Lung (tissue), 12 donors: Measurements from ENCODE around the gene FBXO31. TPM values are rescaled to one million over a fixed set of nuclear protein-coding genes. Genes with fewer than 3 reads are reported as not detected.
A peak's percentile ranks its signal among the peaks of the same experiment; 100 is the strongest.

Source experiments
- ATAC-seq: fragments of 200-7000 bp; cut with Tn5 transposase; one replicate; pipeline ENCODE4 v1.9.1; 2020; ENCODE audit warnings: moderate number of reproducible peaks; ENCODE audit not compliant: insufficient read depth, low FRiP score
- DNase-seq, 3 donors: peaks; one replicate each; pipeline ENCODE4 v3.0.0-alpha.2; 2013 to 2017
- H3K27ac ChIP-seq, 2 donors: one replicate each; pipeline ENCODE4 v1.5.1; 2013; ENCODE audit warnings: mild to moderate bottlenecking in 2 of 2, moderate library complexity in 2 of 2, control low read depth in 1 of 2, inconsistent platforms in 1 of 2, low read depth in 1 of 2, low read length in 1 of 2
- H3K27me3 ChIP-seq, 3 donors: one replicate each; pipeline ENCODE4 v1.5.1; 2013; ENCODE audit warnings: low read length in 2 of 3; ENCODE audit not compliant: control insufficient read depth in 3 of 3, insufficient read depth in 3 of 3
- H3K36me3 ChIP-seq, 4 donors: one replicate each; pipeline ENCODE4 v1.5.1; 2013; ENCODE audit warnings: low read length in 4 of 4, mild to moderate bottlenecking in 1 of 4, moderate library complexity in 1 of 4; ENCODE audit not compliant: control insufficient read depth in 4 of 4, insufficient read depth in 4 of 4
- H3K4me1 ChIP-seq, 5 donors: one replicate each; pipeline ENCODE4 v1.5.1; 2013; ENCODE audit warnings: low read length in 5 of 5, mild to moderate bottlenecking in 2 of 5, moderate library complexity in 1 of 5; ENCODE audit not compliant: control insufficient read depth in 5 of 5, insufficient read depth in 5 of 5
- H3K4me3 ChIP-seq: one replicate; pipeline ENCODE4 v1.5.1; 2013; ENCODE audit warnings: mild to moderate bottlenecking, control low read depth, moderate library complexity
- H3K9ac ChIP-seq, 2 donors: one replicate each; pipeline ENCODE4 v1.5.1; 2013; ENCODE audit warnings: low read length in 2 of 2, control low read depth in 1 of 2; ENCODE audit not compliant: insufficient read depth in 1 of 2
- H3K9me3 ChIP-seq, 4 donors: one replicate each; pipeline ENCODE4 v1.5.1; 2013; ENCODE audit warnings: low read length in 3 of 4, mild to moderate bottlenecking in 1 of 4, moderate library complexity in 1 of 4; ENCODE audit not compliant: control insufficient read depth in 4 of 4, insufficient read depth in 3 of 4
- CTCF ChIP-seq: IDR thresholded peaks from 2 replicates; pipeline ENCODE4 v1.5.1; 2012; ENCODE audit warnings: mild to moderate bottlenecking; ENCODE audit errors: control extremely low read depth, extremely low read depth
- WGBS, 2 donors: extraction: QIAGEN DNeasy Blood & Tissue Kit; methylation state at CpG; one replicate each; pipeline ENCODE4 v1.1.7; 2013; 5-methylcytosine and 5-hydroxymethylcytosine counted together
- polyA plus RNA-seq, 2 donors: library from polyadenylated mRNA; stranded (reverse); fragments of 200-250 nt; gene quantifications; one replicate each; pipeline ENCODE4 v1.2.1, GENCODE V29; 2013
- total RNA-seq, 2 donors: library from RNA; depleted of rRNA in 1 of 2; stranded (reverse); fragments of >200 nt in 1 of 2; gene quantifications; one replicate each; pipeline ENCODE4 v1.2.1, GENCODE V29; 2014 to 2021
- donor health status: control.
- donor health status: control.
- donor health status: Bipolar disorder and iron deficiency.
- donor health status: healthy.
- donor health status: DM: yes; HTN: yes; CAD: no.

FBXO31 gene
- total and polyA plus RNA-seq, 4 donors, result 10.1 to 35.1 (median 23.2) TPM

GRCh38 chr16:87316450-87316922, 67.1 kb downstream of the FBXO31 start:
- Histone ChIP-seq H3K27ac (peak overlapping the region; percentile 97 to 98), H3K4me3 (peak overlapping the region; percentile 95), H3K4me1 (peaks cover 0 to 9% (median 4%) of the 10 kb centered on the region in 5 donors), H3K9ac (peak overlapping the region in 1 of 2 donors; percentile 29), H3K36me3 (no peaks in the 10 kb centered on the region), H3K27me3 (no peaks in the 10 kb centered on the region), H3K9me3 (no peaks in the 10 kb centered on the region)
- DNase-seq (no peak), ATAC-seq (no peak)
- WGBS, 2 donors, result 95 to 98% methylated on average over 4 of the region's 4 CpGs
- no peak for TF ChIP-seq CTCF

GRCh38 chr16:87314990-87315420, 68.6 kb downstream of the FBXO31 start:
- Histone ChIP-seq H3K4me1 (peaks cover 0 to 9% (median 4%) of the 10 kb centered on the region in 5 donors), H3K27ac (no peak overlapping the region), H3K4me3 (no peak overlapping the region), H3K36me3 (no peaks in the 10 kb centered on the region), H3K9me3 (peaks cover 0 to 2% (median 0%) of the 10 kb centered on the region in 4 donors), H3K9ac (no peak overlapping the region), H3K27me3 (no peaks in the 10 kb centered on the region)
- 91 to 93% methylated on average over 10 of the region's 10 CpGs for WGBS, 2 donors
- ATAC-seq (no peak), DNase-seq (no peak)
- TF ChIP-seq CTCF, result no peak

- Histone ChIP-seq H3K9ac (no peak overlapping the region), H3K36me3 (no peaks in the 10 kb centered on the region), H3K4me3 (no peak overlapping the region), H3K27me3 (no peaks in the 10 kb centered on the region), H3K4me1 (no peaks in the 10 kb centered on the region), H3K9me3 (peaks cover 0 to 2% (median 0%) of the 10 kb centered on the region in 4 donors), H3K27ac (no peak overlapping the region)
- DNase-seq (no peak), ATAC-seq (no peak)
- no peak for TF ChIP-seq CTCF
- WGBS, 2 donors, result 83 to 90% methylated on average over 7 of the region's 7 CpGs
Measured at GRCh38 chr16:87312008-87312407, 71.6 kb downstream of the FBXO31 start.

- H3K9me3 ChIP-seq, result peaks cover 0 to 2% (median 0%) of the 10 kb centered on the region in 4 donors
- no peak for TF ChIP-seq CTCF
- H3K27ac ChIP-seq, result no peak overlapping the region
- H3K36me3 ChIP-seq, result no peaks in the 10 kb centered on the region
- no peaks in the 10 kb centered on the region for H3K4me1 ChIP-seq
- H3K9ac ChIP-seq, result no peak overlapping the region
- 91 to 95% methylated on average over 5 of the region's 5 CpGs for WGBS, 2 donors
- DNase-seq, result no peak
- no peak for ATAC-seq
- no peak overlapping the region for H3K4me3 ChIP-seq
- H3K27me3 ChIP-seq, result no peaks in the 10 kb centered on the region
Measured at GRCh38 chr16:87311387-87311786, 72.2 kb downstream of the FBXO31 start.
